Ishikawa (cell line): ENCODE measurements around the gene SLC23A2.

Experiments
- NFIC ChIP-seq: IDR thresholded peaks from 2 replicates; pipeline ENCODE4 v1.6.1; 2012
- RAD21 ChIP-seq: IDR thresholded peaks from 2 replicates; pipeline ENCODE4 v1.6.1; 2012; ENCODE audit warnings: low read depth
- TAF1 ChIP-seq: IDR thresholded peaks from 2 replicates; pipeline ENCODE4 v1.6.1; 2012; ENCODE audit warnings: low read depth, mild to moderate bottlenecking
- YY1 ChIP-seq: IDR thresholded peaks from 2 replicates; pipeline ENCODE4 v1.6.1; 2012; ENCODE audit warnings: low read depth
- TF ChIP-seq, protein P1 (sequence below): IDR thresholded peaks from 2 replicates; pipeline ENCODE4 v1.6.1; 2012; ENCODE audit warnings: low read depth, mild to moderate bottlenecking

DNA sequence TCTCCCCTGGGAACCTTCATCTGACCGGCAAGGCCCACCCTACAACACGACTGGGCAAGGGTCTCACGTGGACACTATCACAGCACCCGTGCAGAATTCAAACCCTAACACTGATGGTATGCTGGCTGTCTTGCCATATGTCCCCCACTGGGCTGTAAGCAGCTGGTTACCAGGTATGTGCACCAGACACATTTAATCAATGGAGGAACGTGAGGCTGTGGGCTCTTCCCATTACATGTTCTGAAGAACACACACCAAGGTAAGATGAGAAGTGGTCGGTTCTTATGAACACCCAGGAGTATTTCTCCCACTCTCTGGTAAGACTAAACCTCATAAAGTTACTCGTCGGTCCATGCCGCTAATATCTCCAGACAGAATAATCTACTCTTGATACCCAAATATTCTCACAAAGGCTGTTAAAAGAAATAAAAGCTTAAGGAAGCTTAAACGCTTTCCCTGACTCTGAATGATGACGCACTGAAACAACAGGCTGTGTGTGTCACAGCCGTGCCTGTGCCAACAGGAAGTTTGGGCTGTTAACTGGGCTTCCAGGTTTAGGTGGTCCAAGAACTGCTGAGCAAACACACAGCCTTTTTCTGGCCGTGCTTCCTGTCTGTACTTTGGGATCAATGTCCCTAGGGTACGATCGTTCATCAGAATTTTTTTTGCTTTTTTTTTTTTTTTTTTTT, 75.3 kb downstream of the SLC23A2 start:
- TF ChIP-seq, protein P1, sequence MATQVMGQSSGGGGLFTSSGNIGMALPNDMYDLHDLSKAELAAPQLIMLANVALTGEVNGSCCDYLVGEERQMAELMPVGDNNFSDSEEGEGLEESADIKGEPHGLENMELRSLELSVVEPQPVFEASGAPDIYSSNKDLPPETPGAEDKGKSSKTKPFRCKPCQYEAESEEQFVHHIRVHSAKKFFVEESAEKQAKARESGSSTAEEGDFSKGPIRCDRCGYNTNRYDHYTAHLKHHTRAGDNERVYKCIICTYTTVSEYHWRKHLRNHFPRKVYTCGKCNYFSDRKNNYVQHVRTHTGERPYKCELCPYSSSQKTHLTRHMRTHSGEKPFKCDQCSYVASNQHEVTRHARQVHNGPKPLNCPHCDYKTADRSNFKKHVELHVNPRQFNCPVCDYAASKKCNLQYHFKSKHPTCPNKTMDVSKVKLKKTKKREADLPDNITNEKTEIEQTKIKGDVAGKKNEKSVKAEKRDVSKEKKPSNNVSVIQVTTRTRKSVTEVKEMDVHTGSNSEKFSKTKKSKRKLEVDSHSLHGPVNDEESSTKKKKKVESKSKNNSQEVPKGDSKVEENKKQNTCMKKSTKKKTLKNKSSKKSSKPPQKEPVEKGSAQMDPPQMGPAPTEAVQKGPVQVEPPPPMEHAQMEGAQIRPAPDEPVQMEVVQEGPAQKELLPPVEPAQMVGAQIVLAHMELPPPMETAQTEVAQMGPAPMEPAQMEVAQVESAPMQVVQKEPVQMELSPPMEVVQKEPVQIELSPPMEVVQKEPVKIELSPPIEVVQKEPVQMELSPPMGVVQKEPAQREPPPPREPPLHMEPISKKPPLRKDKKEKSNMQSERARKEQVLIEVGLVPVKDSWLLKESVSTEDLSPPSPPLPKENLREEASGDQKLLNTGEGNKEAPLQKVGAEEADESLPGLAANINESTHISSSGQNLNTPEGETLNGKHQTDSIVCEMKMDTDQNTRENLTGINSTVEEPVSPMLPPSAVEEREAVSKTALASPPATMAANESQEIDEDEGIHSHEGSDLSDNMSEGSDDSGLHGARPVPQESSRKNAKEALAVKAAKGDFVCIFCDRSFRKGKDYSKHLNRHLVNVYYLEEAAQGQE: no peak
- TF ChIP-seq RAD21: no peak
- no peak for TF ChIP-seq NFIC
- TF ChIP-seq YY1: no peak
- TF ChIP-seq TAF1: no peak
